GM19397 (cell line): Measurements from ENCODE around the gene SLC16A4.
"Not testable (repeated sequence)": the region's sequence is repeated elsewhere in the genome, so short reads cannot be mapped to it uniquely, and the experiment has no call there.

Source experiments
- ATAC-seq: cut with Tn5 transposase; IDR thresholded peaks from one replicate; pipeline ENCODE4 v1.9.1; 2021; ENCODE audit warnings: mild to moderate bottlenecking, moderate library complexity; ENCODE audit not compliant: unreplicated experiment

Gene SLC16A4

DNA sequence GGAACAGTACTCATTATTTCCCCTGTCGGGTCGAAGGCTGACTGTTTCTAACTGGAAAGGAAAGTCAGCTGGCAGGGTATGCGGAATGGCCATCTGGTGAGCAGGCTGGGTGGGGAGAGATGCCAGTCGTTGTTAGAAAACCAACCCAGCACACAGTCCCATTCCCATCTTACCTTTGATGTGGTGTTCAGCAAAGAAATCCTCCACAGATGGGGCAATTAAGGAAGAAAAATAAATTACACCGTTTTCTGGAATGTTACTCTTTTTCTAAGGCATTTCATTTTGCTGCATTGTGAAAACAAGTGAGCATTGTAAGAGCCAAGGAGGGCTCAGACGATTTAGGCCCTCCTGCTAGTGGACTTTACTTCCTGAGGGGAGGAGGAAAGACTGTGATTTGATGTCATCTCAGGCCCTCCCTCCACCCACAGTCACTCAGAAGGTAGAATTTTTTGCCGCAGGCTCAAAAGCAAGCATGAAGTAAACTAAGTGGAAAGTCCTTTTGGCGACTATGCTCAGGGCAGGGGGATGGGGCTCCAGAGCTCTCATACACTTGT is at the start of gene SLC16A4:
SLC16A4 (minus strand) TSS at position 335 of the 554 bp plus-strand sequence. CDS start 1,703 bp downstream, outside the sequence.
- no peak for ATAC-seq

DNA sequence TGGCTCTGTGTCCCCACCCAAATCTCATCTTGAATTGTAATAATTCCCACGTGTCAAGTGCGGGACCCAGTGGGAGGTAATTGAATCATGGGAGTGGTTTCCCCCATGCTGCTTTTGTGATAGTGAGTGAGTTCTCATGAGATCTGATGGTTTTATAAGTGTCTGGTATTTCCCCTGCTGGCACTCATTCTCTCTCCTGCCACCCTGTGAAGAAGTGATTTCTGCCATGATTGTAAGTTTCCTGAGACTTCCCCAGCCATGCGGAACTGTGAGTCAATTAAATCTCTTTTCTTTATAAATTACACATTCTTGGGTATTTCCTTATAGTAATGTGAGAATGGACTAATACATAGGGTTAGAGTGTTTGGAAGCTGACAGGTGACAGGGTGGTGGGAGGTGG is 49.0 kb upstream of the SLC16A4 start:
- ATAC-seq, result not testable (repeated sequence)

DNA sequence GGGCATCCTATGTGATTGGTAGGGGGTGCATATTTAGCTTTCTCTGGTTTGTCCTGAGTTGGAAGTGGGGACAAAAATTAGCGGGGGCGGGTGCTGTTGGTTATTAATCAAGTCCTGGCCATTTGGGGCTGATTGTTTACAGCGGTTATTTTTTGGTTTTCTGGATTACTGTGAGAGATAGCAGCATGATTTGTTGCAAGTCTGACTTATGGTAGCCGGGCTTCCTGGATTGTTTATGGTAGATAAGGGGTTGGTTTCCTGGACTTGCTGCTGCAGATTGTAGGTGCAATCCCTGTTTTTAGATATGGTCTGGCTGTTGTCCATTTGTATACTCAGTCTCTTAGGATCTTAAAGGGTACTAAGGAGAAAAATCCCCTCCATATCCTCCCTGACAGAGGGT is 48.1 kb upstream of the SLC16A4 start:
- ATAC-seq, result no peak

DNA sequence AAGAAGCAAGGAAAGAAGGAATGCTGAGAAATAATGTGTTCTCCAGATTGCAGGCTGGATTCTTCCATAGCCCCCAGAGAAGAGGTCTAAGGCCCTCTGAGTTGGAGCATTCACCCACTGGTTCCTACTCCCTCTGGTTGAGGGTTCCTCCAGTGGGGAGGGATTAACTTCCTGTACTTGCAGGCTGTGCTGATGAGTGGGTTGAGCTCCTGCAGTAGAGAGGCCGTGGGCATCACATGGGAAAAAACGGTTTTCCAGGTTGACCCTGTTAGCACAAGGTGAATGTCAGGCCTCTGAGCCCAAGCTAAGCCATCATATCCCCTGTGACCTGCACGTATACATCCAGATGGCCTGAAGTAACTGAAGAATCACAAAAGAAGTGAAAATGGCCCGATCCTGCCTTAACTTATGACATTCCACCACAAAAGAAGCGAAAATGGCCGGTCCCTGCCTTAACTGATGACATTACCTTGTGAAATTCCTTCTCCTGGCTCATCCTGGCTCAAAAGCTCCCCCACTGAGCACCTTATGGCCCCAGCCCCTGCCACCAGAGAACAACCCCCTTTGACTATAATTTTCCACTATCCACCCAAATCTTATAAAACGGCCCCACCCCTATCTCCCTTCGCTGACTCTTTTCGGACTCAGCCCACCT is 46.9 kb upstream of the SLC16A4 start:
- ATAC-seq, result not testable (repeated sequence)

DNA sequence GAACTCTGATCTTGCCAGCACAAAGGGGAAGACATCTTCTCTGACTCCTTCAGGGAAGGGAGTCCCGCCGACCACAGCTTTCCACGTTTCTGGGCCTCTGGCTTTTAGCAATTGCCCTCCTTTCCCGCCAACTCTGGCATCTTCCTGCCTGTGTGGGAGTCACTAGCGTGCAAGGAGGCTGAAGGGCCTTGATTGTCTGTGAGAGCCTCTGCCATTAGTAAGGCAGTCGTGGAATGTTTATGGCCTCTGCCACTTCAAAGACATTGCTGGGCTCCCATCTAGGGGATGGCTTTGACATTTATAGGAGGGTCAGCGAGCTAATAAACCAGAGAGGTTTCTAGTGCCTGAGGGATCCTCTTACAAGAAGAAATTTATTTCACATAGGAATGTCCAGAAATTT is 45.8 kb upstream of the SLC16A4 start:
- ATAC-seq, result no peak

DNA sequence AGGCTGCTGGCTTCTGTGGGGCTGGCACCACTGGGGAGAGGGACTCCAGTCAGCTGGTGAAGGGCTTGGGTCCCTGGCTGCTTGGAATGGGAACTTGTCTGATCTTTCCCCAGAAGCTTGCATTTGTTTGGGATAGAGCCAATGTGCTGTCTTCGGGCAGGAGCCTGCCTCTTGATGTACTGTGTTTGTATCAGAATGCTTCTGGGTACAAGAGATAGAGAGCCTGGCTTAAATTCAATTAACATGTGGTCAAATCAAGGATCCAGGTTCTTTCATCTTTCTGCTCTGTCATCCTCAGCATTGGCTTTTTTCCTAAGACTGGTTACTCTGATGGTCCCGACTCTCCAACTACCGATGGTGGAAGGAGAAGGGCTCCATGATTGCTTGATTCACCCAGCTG is 44.1 kb upstream of the SLC16A4 start:
- no peak for ATAC-seq

DNA sequence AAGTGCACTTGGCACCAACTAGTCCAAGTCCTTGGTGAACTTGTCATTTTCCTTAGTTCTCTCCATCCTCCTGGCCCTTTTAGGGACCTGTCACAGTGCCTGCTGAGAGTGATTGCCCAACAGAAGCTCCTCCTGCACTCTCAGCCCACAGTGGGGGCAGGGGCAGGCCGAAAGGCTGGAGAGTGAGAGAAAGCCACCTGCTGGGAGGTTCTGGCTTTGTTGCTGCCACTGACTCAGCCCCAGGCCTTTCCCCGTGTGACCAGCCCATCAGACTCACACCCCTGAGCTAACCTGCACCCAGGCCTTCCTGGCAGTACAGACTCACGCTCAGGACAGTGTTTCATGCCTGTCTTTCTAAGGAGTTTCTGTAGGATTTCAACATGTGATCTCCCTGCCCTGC is 43.0 kb upstream of the SLC16A4 start:
- no peak for ATAC-seq

DNA sequence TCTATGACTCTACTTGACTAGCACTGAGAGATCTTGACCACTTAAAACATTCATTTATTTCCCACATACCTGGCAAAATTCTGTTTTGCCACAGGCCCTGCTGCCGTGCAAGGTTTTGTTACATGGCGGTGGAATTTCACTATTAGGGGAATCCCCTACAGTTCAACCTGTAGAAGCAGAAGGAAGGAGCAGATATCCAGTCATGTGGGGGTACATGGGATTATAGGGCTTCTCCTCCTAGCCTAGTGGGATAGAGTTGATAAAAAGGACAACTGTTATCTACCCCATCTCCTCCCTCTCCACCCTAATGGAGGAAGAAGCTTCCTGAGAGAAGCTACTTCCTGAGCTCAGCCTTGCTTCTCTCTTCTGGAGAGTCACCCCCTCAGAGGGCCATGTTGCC is 42.4 kb upstream of the SLC16A4 start:
- ATAC-seq, result no peak

DNA sequence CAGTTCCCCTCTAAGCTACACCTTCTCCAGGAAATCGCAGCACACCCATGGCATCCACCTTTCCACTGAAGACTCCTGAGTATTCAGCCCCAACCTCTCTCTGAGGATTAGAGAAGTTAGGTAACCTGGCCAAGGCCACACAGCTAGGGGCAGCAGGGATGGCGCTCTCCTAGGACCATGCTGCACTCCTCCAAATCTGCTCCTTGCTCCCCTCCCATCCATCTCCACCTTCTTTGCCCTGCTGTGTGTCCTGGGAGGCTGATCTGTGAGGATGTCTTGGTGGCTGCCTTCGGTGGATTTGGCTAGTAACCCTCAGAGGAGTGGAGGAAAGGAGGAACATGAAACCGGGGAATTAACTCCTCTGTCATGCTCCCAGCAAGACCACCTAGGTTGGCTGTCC is 40.1 kb upstream of the SLC16A4 start:
- no peak for ATAC-seq

DNA sequence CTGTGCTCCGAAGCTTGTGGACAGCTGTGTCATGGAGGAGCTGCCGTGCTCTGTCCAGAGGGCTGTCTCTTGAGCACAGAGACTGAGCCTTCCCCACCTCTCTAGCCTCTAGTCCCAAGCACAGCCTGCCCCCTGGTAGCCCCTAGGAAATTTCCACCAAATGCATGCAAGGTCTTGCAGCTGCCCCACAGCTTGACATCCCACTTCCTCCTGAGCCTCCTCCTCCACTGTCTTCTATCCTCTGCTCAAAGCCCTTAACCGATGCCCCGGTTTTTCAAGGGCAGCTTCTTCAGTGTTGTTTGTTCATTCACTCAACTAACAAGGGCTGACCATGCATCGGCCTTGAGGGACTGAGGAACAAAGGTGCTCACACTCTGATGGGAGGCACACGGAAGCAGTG is 39.5 kb upstream of the SLC16A4 start:
- ATAC-seq, result no peak

DNA sequence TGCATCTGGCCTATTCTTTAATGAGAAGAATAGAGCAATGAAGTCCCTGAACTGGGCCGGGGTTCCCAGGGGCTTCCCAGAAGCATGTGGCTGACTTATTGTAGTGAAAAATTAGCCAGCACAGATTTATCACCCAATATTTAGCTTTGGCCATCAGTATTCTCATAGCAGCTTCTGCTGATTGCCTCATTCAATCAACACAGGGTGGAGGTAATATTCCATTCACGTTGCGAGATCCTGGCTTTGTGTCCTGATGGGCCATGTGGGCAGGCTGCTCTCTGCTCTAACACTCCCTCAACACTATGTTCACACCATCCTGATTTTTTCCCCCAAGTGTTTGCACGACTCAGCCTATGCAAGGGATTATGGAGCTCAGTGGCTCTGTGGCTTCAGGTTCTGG is 38.1 kb upstream of the SLC16A4 start:
- no peak for ATAC-seq

DNA sequence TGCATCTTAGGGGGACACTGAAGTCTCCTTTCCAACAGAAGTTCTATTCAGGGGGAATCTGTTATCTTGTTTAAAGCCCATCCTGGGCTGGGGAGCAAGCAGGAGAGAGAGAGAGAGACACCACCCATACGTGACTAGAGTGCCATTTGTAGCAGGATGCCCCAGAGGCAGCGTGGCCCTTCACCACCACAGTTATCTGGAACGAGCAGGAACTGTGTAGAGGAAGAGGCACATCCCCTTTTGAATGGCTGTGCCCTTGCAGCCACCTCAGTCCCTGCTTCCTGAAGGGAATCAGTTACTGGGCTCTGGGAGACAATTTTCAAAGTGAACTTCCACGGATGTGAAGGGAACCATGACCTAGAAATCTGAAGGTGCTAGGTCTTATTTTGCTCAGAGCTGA is 36.0 kb upstream of the SLC16A4 start:
- no peak for ATAC-seq

DNA sequence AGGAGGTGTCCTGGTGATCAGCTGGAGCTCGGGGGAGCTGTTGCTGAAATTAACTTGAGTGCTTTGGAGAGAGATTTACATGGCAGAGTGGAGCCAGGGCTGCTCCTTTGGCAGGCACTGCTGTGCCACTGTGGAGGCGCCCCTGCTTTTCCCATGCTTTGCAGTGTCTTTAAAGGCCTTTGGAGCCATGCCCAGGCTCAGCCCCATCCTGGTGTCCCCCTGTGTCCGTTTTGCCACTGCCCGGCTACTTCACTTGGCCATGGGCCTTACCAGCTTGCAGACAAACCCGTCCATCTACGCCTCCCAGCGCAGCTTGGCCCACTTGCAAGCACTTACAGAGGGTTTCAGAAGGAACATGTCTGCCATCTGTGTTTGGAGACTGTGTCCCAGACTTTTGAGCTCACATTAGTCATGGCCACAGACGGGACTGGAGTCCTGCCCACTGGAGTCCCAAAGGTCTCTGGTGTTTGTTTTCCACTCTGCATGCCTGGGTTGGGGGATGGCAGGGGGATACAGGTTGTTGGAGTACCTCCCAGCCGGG is 34.9 kb upstream of the SLC16A4 start:
- ATAC-seq, result no peak

DNA sequence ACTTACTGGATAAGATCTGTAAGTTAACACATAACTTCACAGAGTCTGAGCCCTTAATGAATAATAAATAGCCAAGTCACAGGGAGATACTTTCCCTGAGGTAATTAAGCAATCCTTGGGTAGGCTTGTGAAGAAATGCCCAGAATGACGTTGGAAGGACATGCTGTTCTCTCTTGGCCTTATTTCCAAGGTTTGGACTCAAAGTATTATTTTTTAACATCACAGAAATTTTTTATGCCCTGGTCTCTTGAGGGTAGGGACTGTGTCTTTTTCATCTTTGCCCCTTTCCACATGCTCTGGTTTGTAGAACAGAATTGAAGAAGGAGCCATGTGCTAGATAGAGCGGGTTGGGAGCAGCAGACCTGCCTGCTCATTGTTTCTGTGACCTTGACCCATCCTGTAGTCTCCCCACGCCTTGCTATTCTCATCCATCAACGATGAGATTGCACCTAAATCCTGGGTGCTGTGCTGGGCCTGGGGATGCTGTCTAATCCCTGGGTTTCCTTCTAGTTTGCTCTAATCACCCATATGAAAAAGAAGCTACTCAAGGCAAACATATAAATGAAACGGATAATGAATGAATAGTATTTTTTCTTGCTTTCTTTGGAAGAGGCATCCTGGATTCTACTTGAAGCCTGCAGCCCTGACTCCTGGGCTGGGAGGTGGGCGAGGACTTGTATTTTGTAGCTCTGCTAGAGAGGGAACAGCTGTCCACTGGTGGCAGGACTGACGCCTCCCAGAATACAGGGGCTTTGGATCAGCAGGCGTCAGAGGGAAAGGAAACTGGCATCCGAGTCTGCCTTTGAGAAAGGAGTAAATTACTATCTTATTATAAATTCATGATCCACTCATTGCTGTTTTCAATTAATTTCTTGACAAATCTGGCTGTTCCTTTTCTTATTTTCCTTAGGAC is 34.1 kb upstream of the SLC16A4 start:
- no peak for ATAC-seq

DNA sequence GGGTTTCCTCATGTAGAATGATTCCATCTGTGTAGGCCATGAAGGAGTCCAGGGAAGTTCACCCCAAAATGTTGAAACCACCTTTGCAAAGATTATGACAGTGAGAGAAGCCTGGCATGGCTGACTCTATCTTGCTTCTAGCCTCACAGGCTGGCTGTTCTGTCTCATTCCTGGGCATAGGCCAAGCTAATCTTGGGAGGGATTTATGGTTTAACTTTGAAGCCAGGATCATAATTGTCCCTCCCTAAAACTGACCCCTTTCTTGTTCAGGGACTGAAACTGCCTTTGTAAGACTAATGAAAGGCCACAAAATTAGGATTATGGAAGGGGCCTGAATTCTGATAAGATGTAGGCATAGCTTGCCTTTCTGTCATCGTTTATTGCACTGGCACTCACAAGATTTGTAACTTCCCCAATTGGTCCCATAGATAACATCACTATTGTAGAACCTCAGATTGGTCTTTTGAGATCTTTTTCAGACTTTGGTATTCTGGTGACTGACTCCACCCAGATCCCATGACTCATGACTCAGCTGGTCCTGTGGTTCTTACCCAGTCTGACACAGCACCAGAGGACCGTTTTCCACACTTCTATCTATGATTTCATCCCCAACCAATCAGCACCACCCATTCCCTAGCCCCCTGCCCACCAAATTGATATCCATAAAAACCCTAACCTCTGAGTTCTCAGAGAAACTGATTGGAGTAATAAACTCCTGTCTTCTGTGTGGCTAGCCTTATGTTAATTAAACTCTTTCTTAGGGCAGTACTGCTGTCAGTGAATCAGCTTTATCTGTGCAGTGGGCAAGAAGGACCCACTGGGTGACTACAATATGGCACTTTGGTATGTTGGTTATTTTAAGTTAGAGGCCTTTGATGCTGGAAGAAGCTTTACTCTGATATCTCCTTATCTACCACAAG is 30.3 kb upstream of the SLC16A4 start:
- ATAC-seq, result no peak

DNA sequence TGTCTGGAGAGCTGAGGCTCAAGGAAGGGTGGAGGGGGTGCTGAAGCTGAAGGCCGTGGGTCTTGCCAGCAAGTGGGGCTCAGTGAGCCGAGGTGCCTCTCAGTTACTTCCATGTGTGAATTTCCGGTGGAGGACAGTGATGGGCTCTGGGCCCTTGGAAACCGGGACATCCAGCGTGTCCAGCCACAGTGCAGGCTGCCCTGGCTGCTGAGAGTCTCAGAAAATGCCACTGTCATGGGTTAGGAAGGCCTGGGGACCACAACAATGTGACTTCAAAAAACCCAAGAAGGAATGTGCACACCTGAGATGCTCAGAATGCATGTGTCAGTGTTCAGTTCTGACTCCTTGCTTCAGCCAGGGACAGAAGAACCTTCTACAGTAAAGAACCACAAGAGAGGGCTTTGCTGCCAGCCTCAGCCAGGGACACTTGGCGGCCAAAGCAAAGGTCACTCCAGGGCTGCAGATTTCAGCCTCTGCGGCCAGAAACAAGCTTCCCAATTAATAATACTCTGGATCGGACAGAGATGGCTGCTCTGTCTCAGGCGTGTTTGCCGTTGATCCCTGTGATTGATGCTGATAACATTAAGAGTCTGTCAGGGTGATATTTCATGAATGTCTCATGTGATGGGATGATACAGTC is 29.3 kb upstream of the SLC16A4 start:
- no peak for ATAC-seq

DNA sequence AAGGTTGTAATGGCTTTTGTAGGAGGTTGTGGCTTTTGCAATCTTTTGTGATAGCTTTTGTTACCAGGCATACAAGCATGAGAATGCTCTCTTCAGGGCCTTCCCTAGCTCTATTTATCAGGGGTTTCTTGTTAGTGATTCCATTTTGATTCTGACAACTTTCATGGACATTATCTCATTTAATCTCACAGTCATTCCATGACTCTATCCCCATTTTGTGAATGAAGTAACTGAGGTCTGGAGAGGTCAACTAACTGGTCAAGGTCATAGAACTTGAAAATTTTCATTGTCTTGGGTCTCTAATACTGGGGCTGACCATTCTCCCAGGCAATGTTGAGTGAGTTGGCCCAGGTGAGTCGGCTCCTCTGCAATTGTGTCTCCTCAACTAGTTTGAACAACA is 27.9 kb upstream of the SLC16A4 start:
- ATAC-seq, result no peak

DNA sequence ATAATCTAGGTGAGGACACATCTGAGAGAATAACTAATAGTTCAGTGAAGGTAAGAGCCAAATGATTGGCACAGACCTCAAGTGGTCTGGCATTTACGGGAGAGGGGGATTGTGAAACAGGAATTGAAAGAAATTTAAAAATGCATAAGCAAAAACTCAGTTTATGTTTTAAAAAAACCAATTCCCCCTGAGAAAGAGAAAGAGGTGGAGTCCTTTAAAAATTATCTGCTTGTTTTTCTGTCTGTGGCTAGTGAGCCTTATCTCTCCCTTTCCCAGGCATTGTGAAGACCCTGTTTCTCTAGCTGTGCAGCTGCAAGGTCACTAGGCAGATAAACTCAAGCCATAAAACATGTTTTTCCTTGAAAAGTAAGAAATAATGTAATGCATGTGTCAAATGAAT is 22.2 kb upstream of the SLC16A4 start:
- not testable (repeated sequence) for ATAC-seq

DNA sequence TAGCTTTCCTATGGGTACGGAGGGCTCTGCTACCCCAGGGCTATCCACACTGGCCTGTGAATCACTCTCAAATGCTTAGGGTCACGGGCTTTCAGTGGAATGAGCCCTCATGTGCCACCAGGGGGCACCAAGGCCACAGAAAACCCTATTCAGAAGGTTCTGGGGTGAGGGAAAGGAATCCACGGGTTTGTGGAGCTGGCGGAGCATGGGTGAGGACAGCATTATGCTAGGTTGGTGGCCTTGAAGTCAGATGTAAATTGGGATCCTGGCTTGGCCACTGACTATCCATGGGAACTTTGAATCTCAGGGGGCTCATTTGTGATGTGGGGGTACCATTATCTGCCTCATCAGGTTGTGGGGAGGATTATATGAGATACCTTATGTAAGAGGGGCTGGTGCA is 21.8 kb upstream of the SLC16A4 start:
- no peak for ATAC-seq

DNA sequence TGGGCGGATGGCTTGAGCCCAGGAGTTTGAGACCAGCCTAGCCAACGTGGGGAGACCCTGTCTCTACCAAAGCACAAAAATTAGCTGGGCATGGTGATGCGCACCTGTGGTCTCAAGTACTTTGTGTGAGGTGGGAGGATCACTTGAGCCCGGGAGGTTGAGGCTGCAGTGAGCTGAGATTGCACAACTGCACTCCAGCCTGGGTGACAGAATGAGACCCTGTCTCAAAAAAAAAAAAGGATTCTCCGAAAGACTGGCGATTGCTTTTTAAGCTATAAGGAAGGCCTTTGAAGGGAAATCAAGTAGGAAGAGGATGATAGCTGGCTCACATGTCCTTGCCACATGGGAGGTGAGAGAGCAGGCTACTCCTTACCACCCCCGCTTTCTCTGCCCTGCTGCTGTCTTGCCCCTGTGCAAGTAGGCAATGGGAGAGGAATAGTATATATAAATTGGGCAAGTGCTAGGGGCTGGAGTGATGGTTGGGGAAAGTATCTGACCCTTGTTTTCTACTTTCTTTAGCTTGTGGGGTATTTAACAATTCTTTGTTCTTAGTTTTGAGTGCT is 20.4 kb upstream of the SLC16A4 start:
- no peak for ATAC-seq
